ENCODE data around the gene SPEM3.
A peak's percentile ranks its signal among the peaks of the same experiment; 100 is the strongest.
"Not testable (repeated sequence)": the region's sequence is repeated elsewhere in the genome, so short reads cannot be mapped to it uniquely, and the experiment has no call there.

Gene SPEM3

DNA sequence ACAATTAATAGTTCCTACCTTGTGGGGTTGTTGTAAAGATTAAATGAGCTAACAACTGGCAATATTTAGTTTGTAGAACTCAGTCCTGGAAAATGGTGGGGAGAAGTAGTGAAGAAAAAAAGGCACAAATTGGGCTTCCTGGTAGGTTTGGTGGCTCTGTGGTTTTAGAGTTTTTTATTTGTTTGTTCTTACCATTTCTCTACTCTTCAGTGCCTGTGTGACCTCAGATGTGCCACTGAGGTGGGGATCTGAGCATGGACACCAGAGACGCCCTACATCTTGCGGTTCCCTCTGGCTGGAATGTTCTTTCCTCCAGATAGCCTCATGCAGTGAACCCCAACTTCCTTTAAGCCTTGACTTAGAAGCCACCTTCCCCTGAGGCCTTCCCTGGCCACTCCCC is 43.1 kb downstream of the SPEM3 start:
- DNase-seq (ENCODE audit: extremely low read depth, low read depth), result no peak
- TF ChIP-seq, protein P1, sequence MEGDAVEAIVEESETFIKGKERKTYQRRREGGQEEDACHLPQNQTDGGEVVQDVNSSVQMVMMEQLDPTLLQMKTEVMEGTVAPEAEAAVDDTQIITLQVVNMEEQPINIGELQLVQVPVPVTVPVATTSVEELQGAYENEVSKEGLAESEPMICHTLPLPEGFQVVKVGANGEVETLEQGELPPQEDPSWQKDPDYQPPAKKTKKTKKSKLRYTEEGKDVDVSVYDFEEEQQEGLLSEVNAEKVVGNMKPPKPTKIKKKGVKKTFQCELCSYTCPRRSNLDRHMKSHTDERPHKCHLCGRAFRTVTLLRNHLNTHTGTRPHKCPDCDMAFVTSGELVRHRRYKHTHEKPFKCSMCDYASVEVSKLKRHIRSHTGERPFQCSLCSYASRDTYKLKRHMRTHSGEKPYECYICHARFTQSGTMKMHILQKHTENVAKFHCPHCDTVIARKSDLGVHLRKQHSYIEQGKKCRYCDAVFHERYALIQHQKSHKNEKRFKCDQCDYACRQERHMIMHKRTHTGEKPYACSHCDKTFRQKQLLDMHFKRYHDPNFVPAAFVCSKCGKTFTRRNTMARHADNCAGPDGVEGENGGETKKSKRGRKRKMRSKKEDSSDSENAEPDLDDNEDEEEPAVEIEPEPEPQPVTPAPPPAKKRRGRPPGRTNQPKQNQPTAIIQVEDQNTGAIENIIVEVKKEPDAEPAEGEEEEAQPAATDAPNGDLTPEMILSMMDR (IDR thresholded peaks at IDR 0.05; ENCODE audit: low read depth, low read length), result no peak

DNA sequence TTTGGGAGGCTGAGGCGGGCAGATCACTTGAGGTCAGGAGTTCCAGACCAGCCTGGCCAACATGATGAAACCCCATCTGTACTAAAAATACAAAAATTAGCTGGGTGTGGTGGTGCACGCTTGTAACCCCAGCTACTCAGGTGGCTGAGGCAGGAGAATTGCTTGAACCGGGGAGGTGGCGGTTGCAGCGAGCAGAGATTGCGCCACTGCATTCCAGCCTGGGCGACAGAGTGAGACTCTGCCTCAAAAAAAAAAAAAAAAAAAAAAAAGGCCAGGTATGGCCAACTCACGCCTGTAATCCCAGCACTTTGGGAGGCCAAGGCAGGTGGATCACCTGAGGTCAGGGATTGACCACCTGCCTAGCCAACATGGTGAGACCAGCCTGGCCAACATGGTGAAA is 46.1 kb downstream of the SPEM3 start:
- DNase-seq (ENCODE audit: extremely low read depth, low read depth), result not testable (repeated sequence)

DNA sequence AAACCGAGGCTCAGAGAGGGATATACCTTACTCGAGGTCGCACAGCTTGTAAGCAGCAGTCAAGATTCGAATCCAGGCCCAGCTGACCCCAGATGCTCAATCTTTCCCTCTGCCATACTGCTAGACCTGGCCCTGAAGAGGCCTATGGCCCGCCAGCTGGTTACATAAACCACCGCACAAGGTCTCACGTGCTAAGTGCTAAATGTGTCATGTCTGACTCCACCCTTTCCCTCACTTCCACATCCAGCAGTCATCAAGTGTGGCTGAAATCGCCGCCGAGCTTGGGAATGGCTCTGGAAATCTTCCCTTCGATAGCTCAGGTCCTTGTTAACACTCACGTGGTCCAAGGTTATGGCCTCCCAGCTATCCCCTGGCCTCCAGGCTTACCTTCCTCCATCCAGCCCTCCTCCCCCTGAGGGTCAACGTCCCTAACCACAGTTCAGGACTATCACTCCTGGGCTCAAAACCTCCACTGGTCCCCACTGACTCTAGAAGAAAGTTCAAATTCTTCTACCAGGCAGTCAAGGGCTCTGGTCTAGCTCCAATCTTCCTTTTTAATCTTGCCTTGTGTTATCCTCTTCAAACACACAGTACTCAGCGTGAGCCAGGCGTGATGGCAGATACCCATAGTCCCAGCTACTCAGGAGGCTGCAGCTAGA is 47.2 kb downstream of the SPEM3 start:
- TF ChIP-seq, protein P1 (IDR thresholded peaks at IDR 0.05; ENCODE audit: low read depth, low read length), result no peak
- DNase-seq (ENCODE audit: extremely low read depth, low read depth), result no peak

DNA sequence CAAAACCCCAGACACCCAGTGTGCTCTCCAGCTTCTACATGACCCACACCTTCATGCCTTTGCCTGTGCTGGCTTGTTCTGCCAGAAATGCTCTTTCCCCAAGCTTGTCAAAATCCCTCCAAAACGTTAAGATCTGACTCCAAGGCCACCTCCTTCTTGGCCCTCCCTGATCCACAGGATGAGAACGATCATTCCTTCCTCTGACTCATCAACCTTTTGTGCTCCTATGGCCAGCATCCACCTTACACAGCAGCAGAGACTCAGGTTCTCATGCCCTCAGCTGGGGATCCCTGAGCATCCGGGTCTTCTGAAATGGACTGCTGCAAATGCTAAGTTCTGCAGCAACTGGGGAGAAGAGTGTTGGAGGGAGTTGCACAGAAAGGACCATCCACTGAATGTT is 47.8 kb downstream of the SPEM3 start:
- DNase-seq (ENCODE audit: extremely low read depth, low read depth), result no peak
- TF ChIP-seq, protein P1 (IDR thresholded peaks at IDR 0.05; ENCODE audit: low read depth, low read length), result no peak

DNA sequence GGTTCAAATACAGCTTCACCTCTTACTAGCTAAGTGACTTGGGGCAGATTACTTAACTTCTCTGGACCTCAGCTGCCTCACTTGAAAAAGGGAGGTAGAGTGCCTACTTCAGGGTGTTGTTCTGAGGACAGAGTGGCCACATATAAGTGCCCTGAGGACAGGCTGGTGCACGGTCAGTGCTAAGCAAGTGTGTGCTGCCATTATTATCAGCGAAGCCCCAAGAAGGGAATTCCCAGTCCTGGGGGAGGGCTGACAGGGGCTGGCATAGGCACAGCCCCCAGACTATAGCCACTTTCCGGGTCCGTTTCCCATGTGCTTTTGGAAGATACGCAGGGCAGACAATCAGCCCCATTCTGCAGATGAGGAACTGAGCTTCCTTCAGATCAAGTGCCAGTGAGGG is 48.3 kb downstream of the SPEM3 start:
- TF ChIP-seq, protein P1 (IDR thresholded peaks at IDR 0.05; ENCODE audit: low read depth, low read length), result no peak
- no peak for DNase-seq (ENCODE audit: extremely low read depth, low read depth)

DNA sequence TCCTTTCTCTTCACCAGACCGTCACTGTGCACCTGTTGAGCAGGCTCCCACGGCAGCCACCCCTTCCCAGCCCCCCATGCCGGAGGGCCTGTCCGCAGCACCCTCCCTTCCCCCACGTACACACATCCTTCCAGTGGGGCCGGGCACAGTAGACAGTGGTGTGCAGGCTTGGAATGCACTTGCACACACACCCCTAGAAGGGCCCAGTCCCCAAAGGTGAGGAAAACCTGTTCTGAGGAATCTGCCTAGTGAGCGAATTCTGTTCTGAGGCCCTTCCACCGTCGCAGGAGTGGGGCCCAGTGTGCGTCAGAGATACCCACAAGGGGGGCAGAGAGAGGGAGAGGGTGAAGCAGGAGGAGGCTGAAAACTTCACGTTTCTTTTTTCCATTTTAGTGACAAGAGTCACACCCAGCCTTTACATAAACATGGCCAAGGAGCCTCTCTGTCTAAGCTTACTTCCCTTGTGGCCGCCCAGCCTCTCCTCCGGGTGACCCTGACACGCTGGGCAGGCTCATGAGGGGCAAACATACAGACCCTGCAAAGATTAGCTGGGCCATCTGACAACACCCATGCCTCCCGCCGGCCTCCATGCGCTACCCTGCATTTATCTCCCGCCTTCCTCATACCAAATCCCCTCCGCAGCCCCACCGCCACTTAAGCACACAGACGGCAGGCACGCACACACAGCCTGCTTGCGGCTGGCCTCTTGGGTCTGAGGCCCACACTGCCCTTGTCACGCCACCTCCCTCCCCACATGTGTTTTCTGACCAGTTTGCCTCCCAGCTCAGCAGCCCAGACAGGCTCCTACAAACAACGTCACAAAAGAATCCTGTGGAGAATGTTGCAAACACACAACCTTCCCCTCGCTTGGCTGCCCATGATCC is 49.0 kb downstream of the SPEM3 start:
- DNase-seq (ENCODE audit: extremely low read depth, low read depth), result peak; percentile 93
- TF ChIP-seq, protein P1 (IDR thresholded peaks at IDR 0.05; ENCODE audit: low read depth, low read length), result no peak

DNA sequence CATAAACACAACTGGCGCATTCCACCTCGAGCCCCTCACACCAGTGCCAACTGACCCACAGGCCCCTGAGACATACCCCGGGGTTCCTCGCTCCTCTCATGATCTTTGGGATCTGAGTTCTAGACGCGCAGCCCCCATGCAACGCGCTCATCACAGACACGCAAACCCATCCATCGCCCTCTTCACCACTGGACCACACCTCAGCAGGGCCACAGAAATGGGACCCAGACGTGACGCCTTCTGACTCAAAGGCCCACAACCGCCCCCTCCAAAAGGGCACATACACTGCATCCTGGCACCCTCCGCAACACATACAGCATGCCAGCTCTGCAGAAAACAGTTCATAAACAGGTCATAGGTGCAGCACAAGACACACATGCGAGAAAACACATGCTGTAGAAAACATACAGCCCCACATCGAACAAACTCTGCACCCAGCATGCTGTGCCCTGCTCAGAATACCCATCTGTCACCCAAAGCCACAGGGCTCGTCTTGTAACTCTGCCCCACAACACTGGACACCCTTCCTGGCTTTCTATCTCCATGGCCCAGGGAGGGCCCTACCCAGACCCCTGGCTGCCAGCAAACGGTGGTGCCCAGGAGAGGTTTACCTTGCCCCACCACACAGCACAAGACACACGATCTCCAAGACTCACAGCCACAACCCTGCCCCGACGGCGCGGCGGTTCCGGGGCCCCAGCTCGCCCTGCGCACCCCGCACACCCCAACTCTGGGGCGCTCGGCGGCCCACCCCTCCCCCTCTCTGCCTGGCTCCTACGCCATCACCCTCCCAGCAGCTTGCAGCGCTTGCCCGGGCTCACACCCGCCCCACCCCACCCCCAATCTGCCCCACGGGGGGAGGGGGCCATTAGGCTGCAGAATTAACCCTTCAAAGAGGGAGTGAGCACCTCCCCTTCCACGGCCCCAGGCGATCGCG is 49.9 kb downstream of the SPEM3 start:
- TF ChIP-seq, protein P1 (IDR thresholded peaks at IDR 0.05; ENCODE audit: low read depth, low read length), result no peak
- no peak for DNase-seq (ENCODE audit: extremely low read depth, low read depth)

Measured in AG09319 (cell line).